Fibroblast of peridontal ligament (primary cell): ENCODE data around the gene FAHD1.
A peak's percentile ranks its signal among the peaks of the same experiment; 100 is the strongest.

Experiments
- DNase-seq: peaks from one replicate; pipeline ENCODE4 v3.0.0-alpha.2; 2010; ENCODE audit errors: extremely low read depth

Gene FAHD1

GRCh38 chr16:1817276-1817589 lies 9.8 kb upstream of the FAHD1 start:
- no peak for DNase-seq

GRCh38 chr16:1817716-1818115 lies 9.3 kb upstream of the FAHD1 start:
- DNase-seq: no peak

GRCh38 chr16:1818204-1818872 lies 8.7 kb upstream of the FAHD1 start:
- DNase-seq: no peak

GRCh38 chr16:1818873-1819525 lies 8.0 kb upstream of the FAHD1 start:
- no peak for DNase-seq

- DNase-seq: no peak
Measured at GRCh38 chr16:1819611-1820010, 7.4 kb upstream of the FAHD1 start.

- DNase-seq: no peak
Measured at GRCh38 chr16:1820096-1820945, 6.7 kb upstream of the FAHD1 start.

GRCh38 chr16:1820946-1821290 lies 6.1 kb upstream of the FAHD1 start:
- no peak for DNase-seq

GRCh38 chr16:1821861-1822611 lies 5.0 kb upstream of the FAHD1 start:
- no peak for DNase-seq

GRCh38 chr16:1822801-1823200 lies 4.2 kb upstream of the FAHD1 start:
- no peak for DNase-seq

- DNase-seq: peak; percentile 14
Measured at GRCh38 chr16:1823821-1824220, 3.2 kb upstream of the FAHD1 start.

- DNase-seq: no peak
Measured at GRCh38 chr16:1825381-1825863, 1.6 kb upstream of the FAHD1 start.

- peak; percentile 14 for DNase-seq
Measured at GRCh38 chr16:1825864-1826690, 929 bp upstream of the FAHD1 start.

GRCh38 chr16:1828645-1829410 lies 1.8 kb downstream of the FAHD1 start:
- no peak for DNase-seq

- DNase-seq: no peak
Measured at GRCh38 chr16:1830213-1830612, 3.2 kb downstream of the FAHD1 start.

- no peak for DNase-seq
Measured at GRCh38 chr16:1831186-1832075, 4.4 kb downstream of the FAHD1 start.

- no peak for DNase-seq
Measured at GRCh38 chr16:1832838-1833454, 5.9 kb downstream of the FAHD1 start.

- no peak for DNase-seq
Measured at GRCh38 chr16:1834096-1834495, 7.1 kb downstream of the FAHD1 start.

- DNase-seq: peak; percentile 45
Measured at GRCh38 chr16:1839554-1839953, 12.5 kb downstream of the FAHD1 start.

GRCh38 chr16:1845985-1846384 lies 19.0 kb downstream of the FAHD1 start:
- DNase-seq: no peak
